NOMO-1 treated with DMSO at 0.1 percent for 48 hours (cell line): ENCODE results near the gene AQP1.

Source experiments
- DNase-seq: peaks from one replicate; lab custom pipeline; 2025; ENCODE audit not compliant: unreplicated experiment; lab: John Stamatoyannopoulos, UW

The AQP1 gene

GRCh38 chr7:30920021-30920583 is 8.4 kb downstream of the AQP1 start:
- DNase-seq, result no peak

- DNase-seq, result no peak
Measured at GRCh38 chr7:30920584-30921539, 9.2 kb downstream of the AQP1 start.

GRCh38 chr7:30921540-30922401 is 10.1 kb downstream of the AQP1 start:
- DNase-seq, result no peak

GRCh38 chr7:30922596-30922995 is 10.9 kb downstream of the AQP1 start:
- DNase-seq, result no peak

GRCh38 chr7:30923009-30923773 is 11.5 kb downstream of the AQP1 start:
- no peak for DNase-seq

DNA sequence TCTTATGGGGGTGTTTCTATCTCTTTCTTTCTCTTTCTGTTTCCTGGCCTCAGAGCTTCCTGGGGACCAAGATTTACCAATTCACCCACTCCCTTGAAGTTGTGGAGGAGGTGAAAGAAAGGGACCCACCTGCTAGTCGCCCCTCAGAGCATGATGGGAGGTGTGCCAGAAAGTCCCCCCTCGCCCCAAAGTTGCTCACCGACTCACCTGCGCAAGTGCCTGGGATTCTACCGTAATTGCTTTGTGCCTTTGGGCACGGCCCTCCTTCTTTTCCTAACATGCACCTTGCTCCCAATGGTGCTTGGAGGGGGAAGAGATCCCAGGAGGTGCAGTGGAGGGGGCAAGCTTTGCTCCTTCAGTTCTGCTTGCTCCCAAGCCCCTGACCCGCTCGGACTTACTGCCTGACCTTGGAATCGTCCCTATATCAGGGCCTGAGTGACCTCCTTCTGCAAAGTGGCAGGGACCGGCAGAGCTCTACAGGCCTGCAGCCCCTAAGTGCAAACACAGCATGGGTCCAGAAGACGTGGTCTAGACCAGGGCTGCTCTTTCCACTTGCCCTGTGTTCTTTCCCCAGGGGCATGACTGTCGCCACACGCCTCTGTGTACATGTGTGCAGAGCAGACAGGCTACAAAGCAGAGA is 12.2 kb downstream of the AQP1 start:
- no peak for DNase-seq

GRCh38 chr7:30924624-30925023 is 13.0 kb downstream of the AQP1 start:
- DNase-seq, result no peak

DNA sequence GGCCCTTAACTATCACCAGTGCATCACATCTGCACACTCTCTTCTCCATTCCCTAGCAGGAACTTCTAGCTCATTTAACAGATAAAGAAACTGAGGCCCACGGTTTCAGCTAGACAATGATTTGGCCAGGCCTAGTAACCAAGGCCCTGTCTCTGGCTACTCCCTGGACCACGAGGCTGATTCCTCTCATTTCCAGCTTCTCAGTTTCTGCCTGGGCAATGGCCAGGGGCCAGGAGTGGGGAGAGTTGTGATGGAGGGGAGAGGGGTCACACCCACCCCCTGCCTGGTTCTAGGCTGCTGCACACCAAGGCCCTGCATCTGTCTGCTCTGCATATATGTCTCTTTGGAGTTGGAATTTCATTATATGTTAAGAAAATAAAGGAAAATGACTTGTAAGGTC is 13.5 kb downstream of the AQP1 start:
- DNase-seq, result no peak

- no peak for DNase-seq
Measured at GRCh38 chr7:30925913-30926312, 14.3 kb downstream of the AQP1 start.

GRCh38 chr7:30926313-30926712 is 14.7 kb downstream of the AQP1 start:
- DNase-seq, result no peak

DNA sequence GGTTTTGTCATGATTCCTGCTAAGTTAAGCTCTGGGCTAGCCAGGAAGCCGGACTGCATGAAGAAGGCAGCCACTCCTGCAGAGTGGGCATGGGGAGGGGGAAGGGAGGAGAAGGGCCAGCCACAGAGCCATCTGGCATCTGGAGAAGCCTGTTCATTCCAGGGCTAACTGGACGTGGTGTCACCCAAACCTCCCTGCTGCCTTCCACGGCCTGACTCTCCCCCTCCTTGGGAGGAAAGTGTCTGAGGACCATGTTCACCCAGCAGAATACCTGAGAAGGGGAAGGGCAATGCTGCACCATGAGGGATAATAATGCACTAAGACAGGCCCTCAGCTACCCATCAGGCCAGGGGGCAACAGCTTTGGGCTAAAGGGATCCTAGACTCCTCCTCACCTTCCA is 15.4 kb downstream of the AQP1 start:
- DNase-seq, result no peak

- no peak for DNase-seq
Measured at GRCh38 chr7:30927559-30927958, 15.9 kb downstream of the AQP1 start.

- DNase-seq, result no peak
Measured at GRCh38 chr7:30928254-30928872, 16.7 kb downstream of the AQP1 start.

DNA sequence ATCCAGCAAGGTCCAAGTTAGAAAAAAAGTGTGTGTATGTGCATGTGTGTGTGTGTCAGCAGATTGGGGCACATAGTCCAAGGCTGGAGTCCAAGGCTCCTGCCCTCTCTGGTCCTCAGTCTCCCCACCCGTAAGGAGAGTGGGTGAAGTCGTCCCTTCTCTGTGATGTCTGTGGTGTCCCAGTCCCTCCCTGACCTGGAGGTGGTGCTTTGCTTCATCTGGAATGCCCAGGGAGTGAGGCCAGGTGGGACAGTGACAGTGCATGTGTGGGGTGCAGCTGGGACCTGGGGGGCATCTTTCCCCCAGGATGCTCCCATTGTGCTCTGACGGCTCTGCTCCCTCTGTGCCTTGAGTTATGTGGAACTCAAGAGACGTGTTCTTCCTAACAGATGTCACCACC is 18.0 kb downstream of the AQP1 start:
- DNase-seq, result no peak

DNA sequence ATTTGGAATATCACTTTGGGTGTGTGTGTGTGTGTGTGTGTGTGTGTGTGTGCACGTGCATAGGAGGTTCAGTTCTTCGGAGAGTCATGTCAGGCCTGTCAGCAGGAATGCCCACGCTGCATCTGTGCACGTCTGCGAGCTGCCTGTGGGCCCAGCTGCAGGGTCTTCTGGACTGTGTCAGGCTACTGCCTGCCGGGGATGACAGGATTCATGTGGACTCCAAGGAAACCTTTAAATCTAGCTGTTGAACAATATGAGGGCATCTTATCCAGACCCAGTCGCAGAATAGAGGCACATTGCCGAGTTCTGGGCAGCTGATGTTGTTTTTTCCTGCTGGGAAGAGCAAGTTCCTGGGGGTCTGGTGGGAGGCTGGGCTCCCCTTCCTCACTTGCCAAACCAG is 19.0 kb downstream of the AQP1 start:
- DNase-seq, result no peak

- no peak for DNase-seq
Measured at GRCh38 chr7:30931161-30931928, 19.7 kb downstream of the AQP1 start.

DNA sequence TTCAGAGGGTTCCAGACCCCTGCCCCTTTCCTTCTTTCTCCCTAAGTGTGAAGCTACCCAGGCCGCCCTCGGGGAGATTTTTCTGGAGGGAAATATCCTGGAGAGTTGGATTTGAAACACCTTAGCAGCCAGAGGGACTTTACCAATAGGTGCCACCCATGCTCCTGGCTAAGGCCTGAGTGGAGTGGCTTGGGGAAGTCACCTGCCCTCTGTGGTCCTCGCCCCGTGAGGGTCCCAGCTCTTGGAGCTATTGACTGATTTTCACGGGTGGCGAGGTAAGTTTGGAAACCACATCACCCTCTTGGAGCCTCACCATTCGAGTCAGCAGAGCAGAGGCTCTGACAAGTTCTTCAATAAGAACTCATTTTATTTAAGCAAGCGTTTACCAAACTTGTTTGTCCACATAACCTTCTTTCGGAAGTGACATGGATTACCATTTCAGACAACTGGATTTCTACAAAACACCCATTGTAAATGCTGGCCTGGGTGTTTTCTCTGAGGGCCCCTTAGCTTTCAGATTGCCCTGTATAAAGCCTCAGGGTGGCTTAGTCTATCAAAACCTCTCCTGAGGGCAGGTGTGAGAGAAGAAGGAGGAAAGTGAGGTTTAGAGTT is 20.4 kb downstream of the AQP1 start:
- no peak for DNase-seq

GRCh38 chr7:30932562-30932961 is 20.9 kb downstream of the AQP1 start:
- DNase-seq, result no peak
